Stimulated activated CD8-positive, alpha-beta memory T cell treated with anti-CD3 and anti-CD28 coated beads, Interleukin-2, amount 100 ng/mL, for 48 hours (primary cell): Measurements from ENCODE around the gene ZNF41.
"Not testable (repeated sequence)": the region's sequence is repeated elsewhere in the genome, so short reads cannot be mapped to it uniquely, and the experiment has no call there.

Experiments
- DNase-seq, 2 donors: peaks; one replicate each; pipeline ENCODE4 v3.0.0-alpha.2; 2020; ENCODE audit warnings: low read depth in 2 of 2

The ZNF41 gene

DNA sequence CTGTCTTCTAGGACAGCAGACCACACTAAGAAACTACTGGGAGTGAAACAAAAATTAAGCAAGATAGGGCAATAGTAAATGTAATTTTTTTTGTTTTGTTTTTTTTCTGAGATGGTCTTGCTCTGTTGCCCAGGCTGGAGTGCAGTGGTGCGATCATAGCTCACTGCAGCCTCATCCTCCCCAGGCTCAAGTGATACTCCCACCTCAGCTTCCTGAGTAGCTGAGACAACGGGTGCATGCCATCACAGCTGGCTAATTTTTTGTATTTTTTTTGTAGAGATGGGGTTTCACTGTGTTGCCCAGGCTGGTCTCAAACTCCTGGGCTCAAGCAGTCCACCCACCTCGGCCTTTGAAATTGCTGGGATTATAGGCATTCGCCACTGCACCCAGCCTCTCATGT is 9.1 kb upstream of the ZNF41 start:
- not testable (repeated sequence) for DNase-seq

DNA sequence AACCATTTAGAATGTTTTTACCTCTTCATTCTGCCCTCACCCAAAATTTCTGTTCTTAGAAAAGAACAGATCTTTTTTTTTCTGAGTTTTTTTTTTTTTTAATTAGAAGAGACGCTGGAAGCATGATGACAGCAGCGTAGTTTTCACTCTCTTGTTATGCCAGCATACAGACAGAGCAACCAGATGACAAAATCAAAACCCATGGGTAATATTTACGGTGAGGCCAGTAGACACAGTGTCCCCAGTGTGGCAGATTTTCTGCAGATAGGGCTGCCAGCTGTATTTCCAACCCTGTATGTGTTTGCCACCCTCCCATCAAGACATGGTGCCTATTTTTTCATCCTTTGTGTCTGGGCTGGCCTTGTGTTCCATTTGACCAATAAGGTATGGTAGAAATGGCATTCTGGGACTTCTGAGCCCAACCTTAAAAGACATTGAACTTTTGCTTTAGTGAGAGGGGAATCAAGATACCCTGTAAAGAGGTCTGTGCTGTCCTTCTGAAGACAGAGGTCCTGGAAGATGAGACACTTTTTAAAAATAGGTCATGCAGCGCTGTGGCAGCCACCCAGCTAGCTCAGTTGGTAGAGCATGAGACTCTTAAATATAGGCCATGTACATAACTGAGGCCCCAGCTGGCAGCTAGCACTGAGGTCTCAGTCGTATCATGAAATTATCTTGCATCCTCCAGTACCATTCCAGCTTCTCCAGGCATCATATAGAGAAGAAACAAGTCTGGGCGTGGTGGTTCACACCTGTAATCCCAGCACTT is 6.7 kb upstream of the ZNF41 start:
- DNase-seq, result no peak

DNA sequence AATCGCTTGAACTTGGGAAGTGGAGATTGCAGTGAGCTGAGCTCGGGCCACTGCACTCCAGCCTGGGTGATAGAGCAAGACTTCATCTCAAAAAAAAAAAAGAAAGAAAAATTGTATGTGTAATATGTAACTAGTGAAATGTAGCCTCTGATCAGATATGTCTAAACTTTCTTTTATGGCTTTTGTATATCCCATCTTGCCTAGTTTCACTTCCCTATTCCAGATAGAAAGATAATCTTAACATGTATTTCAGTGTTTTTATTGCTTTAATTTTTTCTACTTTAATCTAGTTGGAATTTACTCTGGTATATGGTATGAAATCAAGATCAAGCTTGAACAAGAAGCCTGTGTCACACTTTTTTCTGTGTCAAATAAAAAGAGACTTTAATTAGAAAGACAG is 1.9 kb upstream of the ZNF41 start:
- no peak for DNase-seq

DNA sequence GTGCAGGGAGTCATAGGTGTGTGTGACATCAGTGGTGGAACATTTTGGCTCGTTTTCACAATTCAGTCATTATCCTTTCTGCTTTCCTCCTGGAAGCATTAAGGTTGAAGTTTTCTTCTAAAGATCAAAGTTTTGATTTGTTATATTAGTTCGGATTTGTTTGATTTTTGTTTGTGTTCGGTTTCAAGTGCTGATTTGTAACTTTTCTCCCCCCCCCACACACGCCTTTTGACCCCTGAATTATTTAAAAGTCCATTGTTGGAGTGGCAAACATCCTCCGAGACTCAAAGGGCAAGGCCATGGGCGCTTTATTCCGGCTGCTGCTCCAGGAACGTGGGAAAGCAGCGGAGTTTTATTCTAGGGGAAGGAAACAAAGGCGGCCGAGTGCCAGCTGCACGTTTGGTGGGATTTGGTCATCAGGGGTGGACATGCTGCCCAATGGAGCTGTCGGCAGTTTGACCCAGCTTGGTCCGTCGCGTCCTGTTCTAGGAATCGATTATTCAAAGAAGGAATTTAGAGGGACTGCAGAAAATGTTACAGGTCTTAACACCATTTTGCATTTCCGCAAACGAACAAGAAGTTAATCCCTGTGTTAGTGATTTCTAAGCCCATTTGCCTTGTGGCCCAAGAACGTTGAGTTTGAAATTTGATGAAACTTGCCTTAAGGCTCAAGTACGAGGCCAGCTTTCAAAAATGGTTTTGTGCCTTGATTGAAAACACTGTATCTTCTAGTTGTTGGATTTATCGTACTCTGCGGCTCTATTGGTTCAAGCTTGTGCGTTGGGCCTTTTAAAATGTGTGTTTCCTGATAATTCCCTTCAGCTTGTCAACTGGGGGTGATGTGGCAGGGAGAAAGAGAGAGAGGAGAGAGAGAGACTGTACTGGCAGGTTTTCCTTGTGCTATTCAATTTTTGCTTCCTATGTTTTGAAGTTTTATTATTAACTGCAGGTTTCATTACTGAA is 565 bp upstream of the ZNF41 start:
- no peak for DNase-seq

DNA sequence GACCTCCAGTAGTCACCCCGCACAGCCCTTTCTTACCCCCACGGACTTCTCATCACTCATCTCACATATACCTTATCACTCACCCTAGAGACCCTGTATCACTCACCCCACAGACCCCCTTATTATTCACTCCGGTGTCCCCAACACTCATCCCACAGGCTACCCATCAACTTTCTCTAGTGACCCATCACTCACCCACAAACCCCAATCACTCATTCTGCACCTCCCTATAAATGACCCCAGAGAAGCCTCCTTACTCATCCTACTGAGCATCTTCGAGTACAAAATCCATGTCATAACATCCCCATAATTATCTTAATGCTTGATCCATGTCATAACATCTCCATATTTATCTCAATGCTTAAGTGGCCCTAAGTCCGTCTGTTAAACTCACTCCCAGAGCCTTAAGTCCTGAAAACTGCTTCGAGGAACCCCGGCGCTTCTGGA is 934 bp downstream of the ZNF41 start:
- no peak for DNase-seq

DNA sequence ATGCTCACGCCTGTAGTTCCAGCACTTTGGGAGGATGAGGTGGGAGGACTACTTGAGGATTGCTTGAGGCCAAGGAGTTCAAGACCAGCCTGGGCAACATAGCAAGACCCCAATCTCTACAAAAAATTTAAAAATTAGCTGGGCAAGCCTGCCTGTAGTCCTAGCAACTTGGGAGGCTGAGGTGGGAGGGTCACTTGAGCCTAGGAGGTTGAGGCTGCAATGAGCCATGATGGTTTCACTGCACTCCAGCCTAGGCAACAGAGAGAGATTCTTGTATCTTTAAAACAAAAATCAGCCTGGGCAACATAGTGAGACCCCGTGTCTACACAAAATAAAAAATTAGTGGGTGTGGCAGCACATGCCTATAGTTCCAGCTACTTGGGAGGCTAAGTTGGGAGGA is 1.9 kb downstream of the ZNF41 start:
- no peak for DNase-seq

DNA sequence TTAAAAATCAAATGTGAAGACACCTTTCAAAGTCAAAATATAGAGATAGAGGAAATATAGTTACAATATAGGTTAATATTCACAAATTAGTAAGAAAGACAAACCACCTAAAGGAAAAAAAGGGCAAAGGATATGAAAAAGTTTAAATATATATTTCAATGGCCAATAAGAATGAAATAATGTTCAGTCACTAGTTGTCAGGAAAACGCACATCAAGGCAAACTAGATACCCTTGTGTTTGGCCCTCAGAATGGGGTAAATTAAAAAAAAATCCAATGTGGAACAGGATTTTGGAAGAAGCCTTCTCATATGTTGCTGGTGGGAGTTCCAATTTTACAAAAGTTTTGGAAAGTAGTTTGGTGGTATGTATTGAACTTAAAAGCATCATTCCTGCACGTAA is 2.4 kb downstream of the ZNF41 start:
- no peak for DNase-seq

DNA sequence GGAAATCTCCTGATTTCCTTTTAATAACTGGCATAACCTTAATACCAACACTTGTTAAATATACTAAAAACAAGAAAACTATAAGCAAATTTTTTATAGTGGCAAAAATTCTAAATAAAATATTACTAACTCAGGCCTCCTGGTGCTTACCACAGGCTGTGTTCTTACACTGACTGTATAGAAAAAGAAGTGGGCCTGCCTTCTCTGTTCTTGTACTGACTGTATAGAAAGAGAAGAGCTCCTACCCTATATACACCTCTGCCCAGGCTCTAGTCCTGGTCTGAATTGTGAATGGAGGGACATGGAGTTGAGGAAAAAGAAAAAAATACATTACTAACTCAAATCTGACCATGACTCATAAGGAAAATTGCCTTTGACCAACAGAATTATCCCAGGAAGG is 7.5 kb downstream of the ZNF41 start:
- no peak for DNase-seq

DNA sequence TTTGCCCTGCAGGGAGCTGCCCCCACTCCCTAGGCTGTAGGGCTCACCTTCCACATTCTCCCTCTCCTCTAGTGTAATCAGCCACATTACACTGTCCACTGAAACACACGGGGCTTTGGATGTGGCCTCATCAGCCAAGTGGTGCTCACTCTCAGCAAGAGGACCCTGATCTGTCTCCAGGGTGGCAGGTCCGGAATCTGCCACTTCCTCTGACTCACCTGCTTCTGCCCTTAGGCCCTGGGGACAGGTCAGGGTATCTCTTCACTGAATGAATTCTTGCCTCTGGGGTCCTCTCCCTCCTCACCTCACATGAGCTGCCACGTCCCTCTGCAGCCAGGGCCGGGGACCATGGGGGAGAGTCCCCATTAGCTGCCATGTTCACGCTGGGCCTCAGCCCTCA is 15.9 kb downstream of the ZNF41 start:
- DNase-seq, result no peak

DNA sequence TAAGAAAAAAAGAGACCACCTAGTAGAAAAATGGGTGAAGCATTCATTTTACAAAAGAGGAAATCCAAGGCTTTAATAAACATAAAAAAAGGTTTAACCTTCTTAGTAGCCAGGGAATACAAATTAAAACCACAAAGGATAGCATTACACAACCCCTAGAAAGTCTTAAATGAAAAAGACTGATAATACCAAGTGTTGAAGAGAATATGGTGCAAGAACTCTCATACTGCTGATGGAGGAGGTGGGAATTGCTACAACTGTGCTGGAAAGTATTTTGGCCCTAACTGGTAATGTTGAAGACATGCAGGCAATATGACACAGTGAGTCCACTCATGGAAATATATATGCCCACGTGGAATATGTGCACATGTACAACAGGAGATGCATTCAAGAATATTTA is 22.5 kb downstream of the ZNF41 start:
- no peak for DNase-seq

DNA sequence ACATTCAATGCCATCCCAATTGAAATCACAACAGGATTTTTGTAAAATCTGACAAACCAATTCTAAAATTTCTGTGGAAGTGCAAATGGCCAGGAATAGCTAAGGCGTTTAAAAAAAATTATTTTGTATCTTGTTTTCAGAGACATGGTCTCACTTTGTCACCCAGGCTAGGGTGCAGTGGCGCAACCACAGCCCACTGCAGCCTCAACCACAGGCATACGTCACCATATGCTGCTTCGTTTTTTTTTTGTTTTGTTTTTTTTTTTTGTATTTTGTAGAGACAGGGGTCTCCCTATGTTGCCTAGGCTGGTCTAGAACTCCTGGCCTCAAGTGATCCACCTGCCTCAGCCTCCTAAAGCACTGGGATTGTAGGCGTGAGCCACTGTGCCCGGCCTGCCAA is 24.5 kb downstream of the ZNF41 start:
- no peak for DNase-seq

DNA sequence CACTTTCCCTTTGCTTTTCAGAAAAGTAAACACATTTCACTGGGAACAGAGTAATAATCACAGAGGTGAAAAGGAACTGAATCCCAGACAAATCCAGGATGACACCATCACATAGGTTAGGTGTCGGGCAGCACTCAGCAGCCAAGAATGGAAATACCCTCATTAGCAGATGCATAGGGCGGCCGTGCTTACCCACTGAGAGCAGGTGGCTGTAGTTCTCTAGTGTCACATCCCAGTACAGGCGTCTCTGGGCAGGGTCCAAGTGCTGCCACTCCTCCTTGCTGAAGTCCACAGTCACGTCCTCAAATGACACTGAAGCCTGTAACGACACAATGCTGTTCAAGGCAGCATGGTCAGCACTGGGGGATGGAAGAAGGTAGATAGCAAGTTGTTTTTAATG is 26.9 kb downstream of the ZNF41 start:
- DNase-seq, result no peak

DNA sequence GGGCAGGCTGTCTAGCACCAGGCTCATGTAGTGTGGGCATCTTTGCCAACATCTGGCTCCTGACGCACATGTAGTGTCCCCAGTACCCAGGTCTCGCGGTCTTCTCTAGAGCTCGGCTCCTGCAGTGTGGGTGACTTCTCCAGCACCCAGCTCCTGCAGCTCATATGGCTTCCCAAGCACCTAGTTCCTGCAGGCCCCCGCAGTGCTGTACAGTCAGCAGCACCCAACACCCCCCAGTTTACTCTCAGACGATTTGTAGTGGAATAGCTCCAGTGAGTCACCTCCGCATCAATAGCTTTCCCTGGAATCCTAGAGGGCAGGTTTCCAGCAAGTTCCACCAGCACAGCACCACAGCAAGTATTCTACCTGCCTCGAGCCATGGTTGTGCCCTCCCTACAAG is 30.9 kb downstream of the ZNF41 start:
- no peak for DNase-seq

DNA sequence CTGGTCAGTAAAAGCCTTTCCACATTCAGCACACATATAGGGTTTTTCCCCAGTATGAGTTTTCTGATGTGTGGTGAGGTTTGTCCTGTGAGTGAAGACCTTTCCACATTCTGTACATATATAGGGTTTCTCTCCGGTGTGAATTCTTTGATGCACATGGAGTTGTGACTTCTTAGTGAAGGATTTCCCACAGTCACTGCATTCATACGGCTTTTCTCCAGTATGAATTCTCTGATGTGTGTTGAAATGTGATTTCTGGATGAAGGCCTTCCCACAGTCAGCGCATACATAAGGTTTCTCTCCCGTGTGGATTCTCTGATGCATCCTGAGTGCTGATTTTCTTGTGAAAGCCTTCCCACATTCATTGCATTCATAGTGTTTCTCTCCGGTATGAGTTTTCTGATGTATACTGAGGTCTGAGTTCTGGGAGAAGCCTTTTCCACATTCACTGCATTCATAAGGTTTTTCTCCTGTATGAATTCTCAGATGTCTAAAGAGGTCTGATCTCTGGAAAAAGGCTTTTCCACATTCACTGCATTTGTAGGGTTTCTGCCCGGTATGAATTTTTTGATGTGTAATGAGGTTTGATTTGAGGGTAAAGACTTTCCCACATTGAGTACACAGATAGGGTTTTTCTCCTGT is 34.7 kb downstream of the ZNF41 start:
- DNase-seq, result no peak

DNA sequence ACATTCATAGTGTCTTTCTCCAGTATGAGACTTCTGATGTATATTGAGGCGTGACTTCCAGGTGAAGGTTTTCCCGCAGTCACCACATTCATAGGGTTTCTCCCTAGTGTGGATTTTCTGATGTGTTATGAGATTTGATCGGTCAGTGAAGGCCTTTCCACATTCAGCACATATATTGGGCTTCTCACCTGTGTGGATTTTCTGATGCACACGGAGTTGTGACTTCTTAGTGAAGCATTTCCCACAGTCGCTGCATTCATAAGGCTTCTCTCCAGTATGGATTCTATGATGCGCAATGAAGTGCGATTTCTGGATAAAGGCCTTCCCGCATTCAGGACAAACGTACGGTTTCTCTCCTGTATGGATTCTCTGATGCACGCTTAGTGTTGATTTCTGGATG is 35.4 kb downstream of the ZNF41 start:
- DNase-seq, result no peak

DNA sequence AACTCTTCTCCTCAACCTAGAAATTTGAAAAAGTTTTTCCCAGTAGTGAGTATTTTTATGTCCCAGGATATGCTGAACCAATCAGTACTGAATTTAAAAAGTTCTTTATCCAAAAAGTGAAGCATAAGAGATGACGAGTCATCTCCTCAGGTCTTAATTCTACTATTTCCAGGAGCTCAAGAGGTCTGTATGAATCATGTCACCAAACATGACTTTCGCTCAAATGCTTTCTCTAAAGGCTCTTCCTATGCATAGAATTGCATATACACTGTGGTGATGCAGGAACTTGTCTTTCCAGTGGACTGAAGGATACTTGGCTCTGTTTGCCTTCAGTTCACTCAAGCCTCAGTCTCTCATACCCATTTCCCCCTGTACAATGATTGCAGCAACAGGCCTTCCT is 36.1 kb downstream of the ZNF41 start:
- DNase-seq, result no peak

DNA sequence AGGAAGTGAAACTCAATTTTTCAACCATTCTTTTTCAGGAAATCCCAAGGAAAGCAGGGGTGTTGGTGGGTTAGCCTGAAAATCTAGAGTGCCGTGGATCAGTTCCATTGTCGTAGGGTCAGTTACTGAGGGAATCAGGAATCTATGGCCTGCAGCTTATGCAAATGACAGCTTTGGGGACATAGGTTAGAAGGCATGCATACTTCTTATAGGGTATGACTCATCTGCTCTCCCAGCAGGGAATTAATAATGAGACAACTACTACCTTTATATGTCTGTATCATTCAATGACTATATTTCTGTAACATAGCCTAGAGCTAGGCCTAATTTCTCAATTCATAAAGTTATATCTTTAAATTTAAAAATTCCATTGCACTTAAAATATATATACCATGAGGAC is 36.6 kb downstream of the ZNF41 start:
- DNase-seq, result no peak

DNA sequence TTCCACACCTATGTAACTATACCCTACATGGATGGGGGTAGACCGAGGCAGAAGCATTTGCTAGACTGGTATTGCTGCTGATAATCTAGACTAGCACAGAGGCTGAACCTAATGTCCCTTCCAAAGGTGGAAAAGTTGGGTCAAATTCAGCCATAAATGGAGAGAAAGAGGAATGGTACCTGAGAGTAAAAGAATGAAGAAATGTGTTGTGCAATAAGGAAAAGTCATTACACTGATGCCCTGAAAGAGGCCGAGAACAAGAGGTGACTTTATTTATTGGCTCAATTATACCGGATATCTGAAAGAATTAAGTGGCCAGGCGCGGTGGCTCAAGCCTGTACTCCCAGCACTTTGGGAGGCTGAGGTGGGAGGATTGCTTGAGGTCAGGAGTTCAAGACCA is 52.1 kb downstream of the ZNF41 start:
- DNase-seq, result no peak

DNA sequence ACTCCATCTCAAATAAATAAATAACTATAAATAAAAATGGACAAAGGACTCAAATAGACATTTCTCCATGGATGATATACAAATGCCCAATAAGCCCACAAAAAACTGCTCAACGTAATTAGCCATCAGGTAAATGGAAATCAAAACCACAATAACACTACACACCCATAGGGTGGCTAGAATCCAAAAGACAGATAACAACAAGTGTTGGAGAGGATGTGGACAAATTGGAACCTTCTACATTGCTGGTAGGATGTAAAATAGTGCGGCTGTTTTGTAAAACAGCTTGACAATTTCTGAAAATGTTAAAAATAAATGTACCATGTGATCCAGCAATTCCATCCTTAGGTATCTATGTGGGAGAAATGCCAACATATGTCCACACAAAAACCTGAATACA is 60.6 kb downstream of the ZNF41 start:
- no peak for DNase-seq

DNA sequence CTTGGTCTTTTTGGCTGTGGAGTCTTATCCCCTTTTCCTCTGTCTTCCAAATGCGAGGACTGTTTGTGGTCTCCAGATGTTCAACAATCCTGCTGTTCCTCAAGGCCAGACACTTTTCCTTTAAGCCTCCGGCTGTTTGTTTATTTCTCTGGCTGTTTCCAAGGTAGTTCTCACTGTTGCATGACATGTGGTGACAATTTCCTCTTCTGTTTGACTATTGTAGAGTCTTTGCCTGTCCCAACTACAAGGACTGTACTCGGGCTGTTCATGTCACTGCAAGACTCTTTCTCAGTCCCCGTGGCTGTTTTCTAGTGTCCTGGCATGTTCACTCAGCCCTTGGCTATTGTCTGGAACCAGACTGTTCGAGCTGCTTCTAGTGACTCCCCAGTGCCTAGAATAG is 62.1 kb downstream of the ZNF41 start:
- DNase-seq, result no peak

DNA sequence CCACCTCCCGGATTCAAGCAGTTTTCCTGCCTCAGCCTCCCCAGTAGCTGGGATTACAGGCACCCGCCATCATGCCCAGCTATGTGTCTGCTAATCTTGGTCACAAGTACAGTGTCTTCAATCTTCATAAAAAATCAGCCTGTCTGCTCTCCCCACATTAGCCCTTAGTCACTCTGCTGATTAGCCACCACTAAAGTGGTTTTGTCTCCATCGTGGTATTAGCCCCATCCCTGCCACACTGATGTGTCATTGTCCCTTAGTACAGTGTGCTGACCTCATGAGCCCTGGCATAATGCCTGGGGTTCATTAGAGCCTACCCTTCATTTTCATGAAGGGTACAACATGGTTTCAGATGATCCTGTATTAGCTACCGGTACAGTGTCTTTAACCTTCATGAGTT is 62.8 kb downstream of the ZNF41 start:
- DNase-seq, result no peak

DNA sequence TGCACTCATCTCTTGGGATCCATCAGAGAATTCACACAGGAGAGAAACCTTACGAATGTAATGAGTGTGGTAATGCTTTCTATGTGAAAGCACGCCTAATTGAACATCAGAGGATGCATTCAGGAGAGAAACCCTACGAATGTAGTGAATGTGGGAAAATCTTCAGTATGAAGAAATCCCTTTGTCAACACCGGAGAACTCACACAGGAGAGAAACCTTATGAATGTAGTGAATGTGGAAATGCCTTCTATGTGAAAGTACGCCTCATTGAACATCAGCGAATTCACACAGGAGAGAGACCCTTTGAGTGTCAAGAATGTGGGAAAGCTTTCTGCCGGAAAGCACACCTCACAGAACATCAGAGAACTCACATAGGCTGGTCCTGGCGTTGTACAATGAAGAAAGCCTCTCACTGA is 69.8 kb downstream of the ZNF41 start:
- no peak for DNase-seq
